Measurements from ENCODE around the gene CRB2. TPM values are rescaled to one million over a fixed set of nuclear protein-coding genes. Genes with fewer than 3 reads are reported as not detected.

CRB2 gene
- polyA plus RNA-seq, 1 experiment, result not detected

DNA sequence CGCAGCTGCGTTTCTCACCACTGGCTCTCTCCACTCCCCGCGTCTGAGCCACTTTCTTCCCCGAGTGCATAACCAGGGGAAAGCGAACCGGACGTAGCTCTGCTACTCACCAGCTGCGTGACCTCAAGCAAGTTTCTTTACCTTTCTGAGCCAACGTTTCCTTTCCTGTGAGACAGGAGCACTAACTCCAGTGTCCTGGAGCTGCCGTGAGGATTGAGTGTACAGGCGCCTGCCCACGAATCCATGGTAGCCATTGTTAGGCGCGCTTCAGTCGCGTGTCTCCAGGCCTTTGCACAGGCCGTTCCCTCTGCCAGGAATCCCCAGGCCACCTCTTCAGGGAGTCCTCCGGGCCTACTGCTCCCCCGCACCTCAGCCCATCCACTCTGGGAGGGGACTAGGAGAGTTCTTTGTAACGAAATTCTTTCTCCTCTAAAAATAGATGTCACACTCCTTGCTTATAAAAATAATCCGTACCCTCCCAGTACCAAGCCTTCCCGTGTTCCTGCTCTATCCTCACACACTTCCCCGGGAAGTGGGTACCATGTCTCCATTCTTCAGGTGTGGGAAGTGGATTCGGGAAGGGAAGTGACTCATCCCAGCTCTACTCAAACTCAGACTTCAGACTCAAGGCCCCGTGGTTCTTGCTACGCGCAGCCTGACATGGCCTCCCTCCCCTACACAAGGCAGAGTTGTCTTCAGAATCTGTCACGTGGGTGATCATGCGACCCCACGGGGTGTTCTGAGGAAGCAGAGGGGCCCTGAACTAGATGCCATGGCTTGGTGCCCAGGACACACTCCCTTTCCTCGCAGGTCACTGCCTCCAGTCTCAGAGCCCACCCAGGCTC lies 16.1 kb upstream of the CRB2 start:
- ChIA-PET CTCF (interaction anchor here (8.7 kb wide), 1 partner anchor 9 kb away, joined by 45 read pairs; no protein-coding TSS in a partner anchor), POLR2A (no interaction called here)
- TF ChIP-seq, protein P1, sequence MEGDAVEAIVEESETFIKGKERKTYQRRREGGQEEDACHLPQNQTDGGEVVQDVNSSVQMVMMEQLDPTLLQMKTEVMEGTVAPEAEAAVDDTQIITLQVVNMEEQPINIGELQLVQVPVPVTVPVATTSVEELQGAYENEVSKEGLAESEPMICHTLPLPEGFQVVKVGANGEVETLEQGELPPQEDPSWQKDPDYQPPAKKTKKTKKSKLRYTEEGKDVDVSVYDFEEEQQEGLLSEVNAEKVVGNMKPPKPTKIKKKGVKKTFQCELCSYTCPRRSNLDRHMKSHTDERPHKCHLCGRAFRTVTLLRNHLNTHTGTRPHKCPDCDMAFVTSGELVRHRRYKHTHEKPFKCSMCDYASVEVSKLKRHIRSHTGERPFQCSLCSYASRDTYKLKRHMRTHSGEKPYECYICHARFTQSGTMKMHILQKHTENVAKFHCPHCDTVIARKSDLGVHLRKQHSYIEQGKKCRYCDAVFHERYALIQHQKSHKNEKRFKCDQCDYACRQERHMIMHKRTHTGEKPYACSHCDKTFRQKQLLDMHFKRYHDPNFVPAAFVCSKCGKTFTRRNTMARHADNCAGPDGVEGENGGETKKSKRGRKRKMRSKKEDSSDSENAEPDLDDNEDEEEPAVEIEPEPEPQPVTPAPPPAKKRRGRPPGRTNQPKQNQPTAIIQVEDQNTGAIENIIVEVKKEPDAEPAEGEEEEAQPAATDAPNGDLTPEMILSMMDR (IDR thresholded peaks at IDR 0.05; ENCODE audit: insufficient read depth, low read depth, low read length), result no peak
- H3K36me3 ChIP-seq (ENCODE audit: control insufficient read depth, insufficient read depth, low read length), result no peaks in the 10 kb centered on the region
- no peak for DNase-seq (ENCODE audit: low read depth)
- H3K4me3 ChIP-seq (ENCODE audit: low read depth, low read length), result no peak overlapping the region
- H3K27me3 ChIP-seq (ENCODE audit: control insufficient read depth, insufficient read depth, low read length), result peaks cover 3% of the 10 kb centered on the region

DNA sequence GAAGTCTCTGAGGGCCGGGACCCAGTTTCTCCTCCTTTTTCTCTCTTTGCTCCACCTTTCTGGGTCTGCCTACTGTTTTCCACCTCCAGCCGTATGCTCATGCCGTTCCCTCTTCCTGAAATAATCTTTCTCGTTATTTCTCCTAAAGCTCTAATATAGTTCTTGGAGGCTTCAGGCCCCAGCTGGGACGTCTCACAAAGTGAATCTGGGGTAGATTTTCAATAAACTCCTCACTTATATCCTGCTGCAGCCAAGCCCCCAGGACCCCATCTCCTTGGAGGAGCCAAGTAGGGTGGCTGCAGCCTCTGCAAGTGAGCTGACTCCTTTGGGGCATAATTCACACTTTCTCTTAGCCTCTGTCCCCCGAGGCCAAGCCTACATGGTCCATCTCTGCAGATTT lies 14.2 kb upstream of the CRB2 start:
- ChIA-PET CTCF (interaction anchor here (8.7 kb wide), 1 partner anchor 8 kb away, joined by 45 read pairs; no protein-coding TSS in a partner anchor), POLR2A (no interaction called here)
- Histone ChIP-seq H3K27me3 (ENCODE audit: control insufficient read depth, insufficient read depth, low read length) (peaks cover 3% of the 10 kb centered on the region), H3K4me3 (ENCODE audit: low read depth, low read length) (no peak overlapping the region), H3K36me3 (ENCODE audit: control insufficient read depth, insufficient read depth, low read length) (no peaks in the 10 kb centered on the region)
- DNase-seq (ENCODE audit: low read depth), result no peak
- TF ChIP-seq, protein P1 (IDR thresholded peaks at IDR 0.05; ENCODE audit: insufficient read depth, low read depth, low read length), result no peak

DNA sequence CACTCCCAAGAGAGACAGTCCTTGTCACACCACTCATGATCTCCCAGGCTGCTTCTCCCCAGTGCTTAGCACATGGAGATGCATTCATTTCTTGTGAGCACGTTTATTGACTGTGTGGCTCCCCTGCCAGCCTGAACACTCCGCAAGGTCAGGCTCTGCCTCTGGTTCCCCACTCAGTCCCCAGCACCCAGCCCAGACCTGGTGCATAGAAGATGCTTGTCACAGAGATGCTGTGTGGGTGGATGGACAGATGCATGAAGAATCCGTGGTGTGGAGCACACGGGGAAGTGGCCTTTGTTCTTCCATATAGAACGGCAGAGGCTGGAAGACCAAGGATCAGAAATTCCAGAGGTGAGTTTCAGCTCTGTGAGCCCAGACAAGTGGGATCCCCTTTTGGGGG lies 13.8 kb upstream of the CRB2 start:
- no peaks in the 10 kb centered on the region for H3K36me3 ChIP-seq (ENCODE audit: control insufficient read depth, insufficient read depth, low read length)
- CTCF ChIA-PET, result interaction anchor here (8.7 kb wide), 1 partner anchor 7 kb away, joined by 45 read pairs; no protein-coding TSS in a partner anchor
- DNase-seq (ENCODE audit: low read depth), result no peak
- POLR2A ChIA-PET, result no interaction called here
- peaks cover 3% of the 10 kb centered on the region for H3K27me3 ChIP-seq (ENCODE audit: control insufficient read depth, insufficient read depth, low read length)
- no peak overlapping the region for H3K4me3 ChIP-seq (ENCODE audit: low read depth, low read length)
- TF ChIP-seq, protein P1 (IDR thresholded peaks at IDR 0.05; ENCODE audit: insufficient read depth, low read depth, low read length), result no peak

DNA sequence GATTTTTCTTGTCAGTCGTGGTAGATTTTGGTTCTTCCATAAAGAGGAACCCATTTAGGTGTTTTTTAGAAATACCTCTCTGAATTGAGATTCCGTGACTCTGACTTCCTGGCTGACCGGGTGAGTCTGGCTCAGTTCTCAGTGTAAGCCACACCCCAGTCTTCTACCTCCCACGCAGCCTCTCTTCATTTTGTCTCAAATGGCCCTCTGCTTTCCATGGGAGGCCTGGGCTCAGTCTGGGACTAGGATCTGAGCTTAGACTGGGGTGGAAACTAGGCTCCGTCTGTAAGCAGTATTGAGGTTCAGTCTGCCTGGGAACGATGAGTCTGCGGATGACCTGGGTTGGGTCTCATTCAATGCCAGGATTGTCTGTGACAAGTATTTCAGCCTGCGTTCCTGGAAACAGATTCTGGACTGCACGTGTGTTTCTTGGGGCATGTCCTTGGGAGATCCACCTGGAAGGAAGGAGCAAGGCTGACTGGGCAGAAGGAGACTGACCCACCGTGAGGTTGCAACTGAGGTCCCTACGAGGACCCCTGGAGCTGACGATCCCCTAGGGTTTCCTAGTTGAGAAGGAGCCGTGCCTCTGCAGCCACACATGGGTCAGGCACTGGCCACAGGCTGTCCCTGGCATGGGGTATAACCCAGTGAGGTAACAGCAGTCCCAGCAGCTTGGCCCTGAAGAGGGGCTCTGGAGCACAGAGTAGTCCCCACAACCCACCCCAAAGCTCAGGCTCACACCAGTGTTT lies 12.4 kb upstream of the CRB2 start:
- TF ChIP-seq, protein P1 (IDR thresholded peaks at IDR 0.05; ENCODE audit: insufficient read depth, low read depth, low read length), result no peak

More for the DNA sequence above, 12.4 kb upstream of the CRB2 start:
- H3K36me3 ChIP-seq (ENCODE audit: control insufficient read depth, insufficient read depth, low read length), result no peaks in the 10 kb centered on the region
- DNase-seq (ENCODE audit: low read depth), result no peak
- H3K4me3 ChIP-seq (ENCODE audit: low read depth, low read length), result no peak overlapping the region
- ChIA-PET POLR2A (no interaction called here), CTCF (no interaction called here)
- H3K27me3 ChIP-seq (ENCODE audit: control insufficient read depth, insufficient read depth, low read length), result peaks cover 3% of the 10 kb centered on the region
